HG02642 (cell line): ENCODE measurements around the gene CHCT1.

Experiments
- ATAC-seq: cut with Tn5 transposase; IDR thresholded peaks from one replicate; pipeline ENCODE4 v1.9.1; 2021; ENCODE audit warnings: mild to moderate bottlenecking; ENCODE audit not compliant: unreplicated experiment, poor library complexity

CHCT1 gene

DNA sequence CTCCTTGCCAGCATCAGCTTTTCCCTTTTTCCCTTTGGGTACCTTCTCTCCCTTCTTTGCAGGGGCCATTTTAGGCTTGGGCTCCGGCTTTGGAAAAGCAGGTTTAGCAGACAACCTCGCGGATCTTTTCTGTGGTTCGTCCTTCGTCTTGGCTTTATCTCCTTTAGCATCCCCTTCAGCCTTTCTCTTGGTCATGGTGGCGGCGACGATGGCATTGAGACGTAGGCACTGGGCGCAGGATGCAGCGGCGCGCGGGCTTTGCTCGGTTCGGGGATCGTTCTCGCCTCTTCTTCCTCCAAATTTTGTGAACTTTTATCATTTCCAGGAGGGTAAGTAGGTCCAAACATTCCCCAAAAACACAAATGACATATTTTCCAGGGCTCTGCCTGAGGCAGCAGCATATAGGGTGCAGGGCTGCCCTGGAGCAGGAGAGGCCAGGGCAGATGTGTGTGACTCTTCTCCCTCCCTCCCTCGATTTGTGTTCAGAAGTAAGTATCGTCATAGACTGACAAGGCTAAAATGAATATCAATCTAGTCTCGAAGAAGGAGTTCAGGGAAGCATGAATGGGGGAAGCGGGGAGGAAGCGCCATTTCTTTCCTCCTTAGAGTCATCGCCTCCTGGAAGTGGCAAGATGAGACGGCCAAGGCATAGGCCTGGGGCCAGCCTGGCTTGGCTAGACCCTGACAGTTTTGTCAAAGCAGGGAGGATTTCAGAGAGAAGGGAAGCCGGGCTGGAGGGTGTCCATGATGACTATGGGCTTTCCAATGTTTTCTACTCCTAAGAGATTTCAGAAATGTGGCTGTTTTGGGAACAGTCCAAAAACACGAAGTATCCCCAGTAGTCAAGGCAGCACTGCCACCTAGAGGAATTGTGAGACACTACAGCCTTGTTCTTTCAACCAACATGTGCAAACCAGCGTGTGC is 13.2 kb downstream of the CHCT1 start:
- ATAC-seq = no peak

DNA sequence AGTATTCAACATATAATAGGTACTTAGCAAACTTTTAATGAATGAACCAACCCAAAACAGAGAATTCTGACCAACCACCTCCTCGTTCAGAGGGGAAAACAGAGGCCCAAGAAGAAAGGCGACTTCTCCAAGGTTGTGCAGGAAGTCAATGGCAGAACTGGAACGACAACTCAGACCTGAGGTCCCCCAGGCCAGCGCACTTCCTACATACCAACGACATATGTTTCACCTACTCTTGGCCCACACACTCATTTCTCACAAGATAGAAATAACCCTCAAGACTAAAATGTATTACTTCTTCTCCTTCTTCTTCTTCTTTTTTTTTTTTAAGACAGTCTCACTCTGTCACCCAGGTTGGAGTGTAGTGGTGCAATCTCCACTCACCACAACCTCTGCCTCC is 14.4 kb downstream of the CHCT1 start:
- ATAC-seq = no peak

DNA sequence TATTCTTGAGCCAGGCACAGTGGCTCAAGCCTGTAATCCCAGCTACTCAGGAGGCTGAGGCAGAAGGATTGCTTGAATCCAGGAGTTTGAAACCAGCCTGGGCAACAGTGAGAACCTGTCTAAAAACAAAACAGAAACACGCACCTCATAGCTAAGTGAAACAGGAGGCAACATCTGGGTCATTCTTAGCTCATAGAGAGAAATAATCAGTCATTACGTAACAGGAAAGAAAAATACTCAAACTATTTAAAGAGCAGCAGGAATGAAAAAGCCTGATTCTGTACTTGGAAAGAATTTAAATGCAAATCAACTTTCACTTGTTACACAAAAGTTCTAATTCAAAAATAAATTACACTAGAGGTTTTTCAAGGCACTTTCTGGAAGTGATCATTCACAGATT is 17.2 kb downstream of the CHCT1 start:
- no peak for ATAC-seq

DNA sequence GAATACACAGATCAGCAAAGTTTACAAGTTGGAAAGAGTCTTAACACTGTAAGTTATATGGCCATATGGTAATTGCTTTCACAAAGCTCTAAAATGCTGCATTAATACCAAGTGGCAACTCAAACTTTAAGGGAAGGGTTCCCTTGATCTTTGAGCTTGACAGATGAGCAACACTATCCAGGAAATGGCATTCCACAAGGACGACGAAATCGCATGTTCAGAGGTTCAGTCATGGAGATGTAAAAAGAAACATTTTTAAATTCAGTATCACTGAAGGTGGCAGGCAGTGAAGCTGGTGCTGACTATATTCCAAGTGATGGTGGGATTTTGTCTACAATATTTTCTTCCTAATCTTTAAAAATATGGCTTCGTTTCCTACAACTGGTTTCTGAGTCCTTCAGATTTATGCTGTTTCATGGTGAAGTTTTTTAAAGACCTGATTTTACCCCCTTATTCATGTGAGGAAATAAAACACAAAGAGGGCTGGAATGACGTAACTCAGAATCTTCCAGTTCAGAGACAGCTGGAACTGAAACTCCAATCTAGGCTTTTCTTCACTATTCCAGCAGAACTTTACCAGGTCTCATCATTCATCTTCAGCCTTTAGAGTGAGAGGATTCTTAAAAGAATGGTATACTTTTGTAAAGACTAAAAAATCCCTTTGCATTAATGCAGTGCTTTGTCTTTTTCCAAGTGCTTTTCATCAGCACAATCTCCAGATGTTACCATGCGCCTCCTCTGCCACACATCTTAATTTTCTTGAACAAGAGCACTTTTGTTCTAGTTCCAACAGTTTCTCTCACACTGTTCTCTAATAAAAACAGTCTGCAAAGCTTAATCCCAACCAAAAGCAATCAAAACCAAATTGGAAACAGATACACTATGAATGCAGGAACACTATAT is 20.2 kb downstream of the CHCT1 start:
- ATAC-seq = no peak

DNA sequence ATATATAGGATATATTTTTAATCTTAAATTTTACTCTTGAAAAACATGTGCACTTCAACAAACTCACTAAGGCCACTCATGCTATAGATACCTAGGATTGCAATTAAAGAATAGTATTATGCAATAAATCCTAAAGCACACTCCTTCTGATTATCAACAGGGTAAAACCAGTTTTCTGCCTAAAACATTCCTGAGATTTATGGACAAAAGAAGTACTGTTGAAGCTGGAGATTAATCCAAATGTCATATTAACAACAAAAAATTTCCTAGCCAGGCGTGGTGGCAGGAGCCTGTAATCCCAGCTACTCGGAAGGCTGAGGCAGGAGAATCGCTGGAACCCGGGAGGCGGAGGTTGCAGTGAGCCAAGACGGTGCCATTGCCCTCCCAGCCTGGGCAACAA is 21.4 kb downstream of the CHCT1 start:
- ATAC-seq = no peak

DNA sequence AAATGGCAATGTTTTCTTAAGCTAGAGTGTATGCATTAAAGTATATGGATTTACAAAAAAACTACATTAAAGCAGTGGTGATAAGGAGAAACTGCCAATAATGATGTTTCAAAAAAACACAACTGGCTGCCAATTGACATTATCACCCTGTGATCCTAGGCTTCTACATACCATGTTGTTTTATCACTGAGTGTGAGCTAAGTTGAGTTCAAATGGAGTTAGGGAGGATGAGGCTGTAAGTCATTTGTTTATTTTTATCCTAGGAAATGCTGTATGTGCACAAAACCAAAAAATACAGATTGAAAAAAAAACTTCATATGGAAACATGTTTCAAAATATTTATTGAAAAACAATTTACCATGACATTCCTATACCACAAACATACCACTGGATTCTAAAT is 22.9 kb downstream of the CHCT1 start:
- ATAC-seq = no peak

DNA sequence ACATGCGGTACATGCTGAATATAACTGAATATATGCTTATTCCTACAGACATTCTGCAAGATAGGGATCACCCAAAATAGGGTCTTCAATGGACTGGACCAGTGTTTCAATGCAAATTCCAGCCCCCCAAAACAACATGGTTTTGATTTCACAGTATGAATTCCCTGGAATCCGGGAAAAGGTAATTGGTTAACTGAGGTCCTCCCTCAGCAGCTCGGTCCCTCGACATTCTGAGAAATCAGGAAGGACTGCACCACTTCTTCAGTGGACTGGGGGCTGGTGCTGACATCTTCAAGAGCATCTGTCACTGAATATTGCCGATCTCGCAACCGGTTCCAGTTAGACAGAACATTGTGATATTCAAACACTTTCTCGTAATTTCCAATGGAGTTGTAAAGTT is 25.1 kb downstream of the CHCT1 start:
- ATAC-seq = no peak

DNA sequence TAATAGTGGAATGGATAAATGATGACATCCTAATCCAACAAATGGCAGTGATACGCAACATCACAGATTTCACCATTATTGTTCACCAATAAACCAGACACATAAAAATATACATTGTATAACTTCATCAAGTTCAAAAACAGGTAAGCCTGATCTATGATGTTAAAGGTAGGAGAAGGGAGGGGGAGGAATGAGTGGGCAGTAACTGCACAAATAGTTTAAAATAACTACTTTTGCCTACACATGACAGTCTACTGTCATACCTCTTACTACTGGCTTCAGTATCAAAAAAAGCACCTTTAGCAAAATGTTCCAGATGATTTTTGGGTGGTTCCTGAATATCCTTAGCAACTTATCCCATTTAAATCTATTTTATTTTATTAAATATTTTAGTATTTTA is 28.8 kb downstream of the CHCT1 start:
- ATAC-seq = no peak

DNA sequence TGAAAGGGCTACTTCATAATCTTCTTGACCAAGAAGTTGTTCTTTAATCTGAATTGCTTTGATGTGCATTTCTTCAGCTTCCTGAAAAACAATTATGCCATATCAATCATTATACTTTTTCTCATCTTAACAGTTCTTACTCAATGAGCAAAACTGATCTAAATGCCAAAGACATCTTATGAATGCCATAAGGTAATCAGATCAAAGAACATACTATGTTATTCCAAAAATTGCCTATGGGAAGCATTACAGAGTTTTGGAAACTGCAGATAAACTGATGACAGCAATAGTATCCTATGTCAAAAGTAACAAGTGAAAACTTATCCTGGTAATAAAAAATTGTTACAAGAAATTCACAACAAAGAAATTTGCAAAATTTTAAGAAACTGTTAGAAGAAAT is 29.7 kb downstream of the CHCT1 start:
- ATAC-seq = no peak

DNA sequence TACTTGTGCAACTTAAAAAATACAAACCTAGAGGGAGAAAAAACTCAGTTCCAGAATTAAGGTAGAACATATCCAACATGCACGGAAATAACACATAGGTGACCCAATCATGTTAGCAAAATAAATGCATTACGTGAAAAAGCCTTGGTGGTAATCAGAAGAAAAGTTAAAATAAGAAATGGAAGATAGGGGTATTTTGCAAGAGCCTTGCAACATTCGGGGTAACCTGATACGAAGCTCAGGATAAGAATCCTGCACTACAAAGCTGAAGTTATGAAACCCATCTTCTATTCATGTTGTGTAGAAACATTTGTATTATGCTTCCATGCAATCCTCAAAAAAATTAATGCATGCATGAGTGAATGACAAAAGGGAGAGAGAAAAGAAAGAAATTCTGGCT is 33.1 kb downstream of the CHCT1 start:
- no peak for ATAC-seq

DNA sequence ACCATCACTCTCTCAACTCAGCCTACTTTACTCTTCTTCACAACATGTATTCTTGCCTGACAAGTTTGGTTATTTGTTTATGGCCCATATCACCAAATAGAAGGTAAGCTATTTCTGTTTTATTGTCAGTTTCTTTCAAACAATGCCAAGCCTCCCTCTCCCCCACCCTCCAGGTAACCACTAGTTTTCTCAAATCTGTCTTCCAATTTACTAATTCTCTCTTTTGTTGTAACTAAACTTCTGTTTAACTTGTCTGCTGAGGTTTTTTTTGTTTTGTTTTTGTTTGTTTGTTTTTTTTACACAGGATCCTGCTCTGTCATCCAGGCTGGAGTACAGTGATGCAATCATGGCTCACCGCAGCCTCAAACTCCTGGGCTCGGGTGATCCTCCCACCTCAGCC is 34.9 kb downstream of the CHCT1 start:
- no peak for ATAC-seq

DNA sequence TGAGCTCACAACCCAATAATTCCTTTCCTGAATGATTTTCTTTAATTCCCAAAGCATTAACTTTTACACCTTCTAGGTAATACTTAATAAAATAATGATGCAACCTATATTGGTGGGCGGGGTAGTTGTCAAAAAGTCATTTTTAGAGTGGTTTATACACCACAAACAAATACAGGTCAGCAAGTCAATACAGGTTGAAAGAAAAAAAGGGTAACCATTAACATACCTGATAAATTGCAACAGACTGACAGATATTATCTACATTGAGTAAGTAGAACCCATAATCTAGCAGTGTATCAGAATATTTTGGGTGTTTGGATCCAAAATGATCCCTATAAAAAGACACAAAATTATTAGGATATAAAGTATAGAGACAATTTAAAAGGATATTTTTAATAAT is 39.3 kb downstream of the CHCT1 start:
- no peak for ATAC-seq

DNA sequence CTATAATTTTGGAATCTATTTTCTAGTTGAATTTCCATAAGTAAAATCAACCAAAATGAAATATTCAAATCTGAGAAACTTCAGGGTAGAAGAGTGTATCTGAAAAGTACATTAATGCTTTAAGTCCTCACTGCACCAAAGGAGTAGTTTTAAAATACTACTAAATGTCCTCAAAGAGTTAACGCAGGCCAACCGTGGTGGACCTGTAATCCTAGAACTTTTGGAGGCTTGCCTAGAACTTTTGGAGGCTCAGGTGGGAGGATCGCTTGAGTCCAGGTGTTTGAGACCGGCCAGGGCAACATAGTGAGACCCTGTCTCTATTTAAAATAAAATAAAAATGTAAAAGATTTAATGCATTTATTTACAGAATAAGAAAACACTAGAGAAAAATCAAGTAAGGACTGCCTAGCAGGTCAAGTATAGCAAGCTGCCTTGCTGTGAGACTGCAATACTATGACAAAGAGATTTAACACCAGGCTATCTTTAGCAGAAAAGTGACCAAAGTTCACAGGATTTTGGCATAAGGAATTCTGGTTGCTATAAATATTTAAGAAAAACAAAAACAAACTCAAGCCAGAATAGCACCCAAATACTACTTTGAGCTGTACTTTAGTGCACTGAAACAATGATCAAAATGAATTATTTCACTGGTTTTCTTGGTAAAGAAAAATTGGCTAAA is 41.0 kb downstream of the CHCT1 start:
- ATAC-seq = no peak

DNA sequence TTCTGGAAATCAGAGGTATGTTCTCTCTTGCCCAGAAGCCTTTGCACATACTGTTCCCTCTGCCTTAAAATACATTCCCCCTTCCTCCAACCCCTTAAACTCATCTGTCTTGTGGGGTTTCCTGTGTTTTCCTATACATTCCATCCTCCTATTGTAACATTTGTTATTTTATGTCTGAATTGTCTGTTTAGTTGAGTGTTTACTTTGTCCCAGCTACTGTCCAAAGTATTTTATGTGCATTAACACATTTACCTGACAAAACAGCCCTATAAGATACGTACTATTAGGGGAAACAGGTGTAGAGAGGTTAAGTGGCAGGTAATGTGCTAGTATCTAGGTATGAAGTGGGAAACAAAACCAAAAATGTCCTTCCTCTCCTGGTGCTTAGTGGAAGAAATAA is 42.1 kb downstream of the CHCT1 start:
- no peak for ATAC-seq

DNA sequence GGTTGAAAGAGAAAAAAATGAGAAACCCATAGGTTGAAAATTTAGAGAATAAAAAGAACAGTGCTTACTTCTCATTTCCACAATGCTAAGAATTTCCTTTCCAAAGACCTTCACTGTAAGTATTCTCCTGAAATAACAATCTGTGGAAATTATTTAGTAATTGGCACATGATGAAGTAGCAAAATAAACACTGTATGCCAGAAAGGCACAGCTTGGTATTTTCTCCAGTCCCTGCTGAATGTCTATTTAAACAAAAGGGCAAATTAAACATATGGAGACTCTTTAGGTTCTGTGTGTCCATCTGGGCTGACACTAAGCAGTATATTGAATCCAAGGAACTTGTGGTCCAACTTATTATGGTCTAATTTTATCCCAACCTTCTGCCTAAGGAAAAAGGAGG is 46.1 kb downstream of the CHCT1 start:
- no peak for ATAC-seq

DNA sequence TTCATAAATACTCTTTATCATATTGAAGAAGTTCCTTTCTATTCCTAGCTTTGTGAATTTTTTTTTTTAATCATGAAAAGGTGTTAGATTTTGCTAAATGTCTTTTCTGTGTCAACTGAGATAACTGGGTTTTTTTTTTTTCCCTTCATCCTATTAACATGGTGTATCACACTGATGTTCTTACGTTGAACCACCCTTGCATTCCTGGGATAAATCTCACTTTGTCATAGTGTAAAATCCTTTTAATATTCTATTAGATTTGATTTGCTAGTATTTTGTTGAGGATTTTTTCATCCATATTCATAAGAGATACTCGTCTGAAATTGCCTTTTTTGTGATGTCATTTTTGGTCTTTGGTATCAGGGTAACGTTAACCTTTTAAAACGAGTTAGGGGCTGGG is 49.2 kb downstream of the CHCT1 start:
- ATAC-seq = no peak

DNA sequence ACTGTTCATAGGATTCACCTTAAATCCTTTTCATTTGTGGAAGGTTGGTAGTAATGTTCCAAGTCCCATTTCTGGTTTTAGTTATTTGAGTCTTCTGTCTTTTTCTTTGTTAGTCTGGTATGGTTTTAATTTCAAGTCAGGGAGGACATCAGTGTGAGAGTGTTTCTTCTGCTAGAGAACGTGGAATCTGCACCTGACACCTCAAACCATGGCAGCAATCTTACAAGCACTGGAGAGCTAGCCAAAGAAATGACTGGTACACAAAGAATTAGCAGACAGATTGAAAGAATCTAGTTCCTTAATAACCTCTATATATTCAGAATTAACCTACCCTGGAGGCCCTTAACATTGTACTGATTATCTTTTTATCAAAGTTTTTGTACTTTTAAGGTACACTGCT is 50.2 kb downstream of the CHCT1 start:
- no peak for ATAC-seq

DNA sequence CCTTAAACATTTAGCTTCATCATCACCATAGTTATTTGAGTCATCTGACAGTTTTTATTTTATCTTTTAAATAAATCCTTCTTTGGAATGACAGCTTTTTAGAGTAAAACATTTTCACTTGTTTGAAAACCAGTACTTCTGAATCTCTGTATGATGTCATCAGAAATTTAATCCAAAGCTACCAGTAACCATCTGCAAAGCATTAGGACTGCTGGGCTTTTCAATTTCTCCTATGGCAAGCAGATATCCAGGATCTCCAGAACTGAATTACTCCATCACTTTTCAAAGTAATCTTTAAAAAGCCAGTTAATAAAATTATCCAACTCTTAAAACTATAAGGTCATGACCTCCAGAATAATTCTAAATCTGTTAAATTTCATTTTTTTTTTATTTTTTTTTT is 51.5 kb downstream of the CHCT1 start:
- no peak for ATAC-seq
